SK-N-SH (cell line): ENCODE results near the gene CFAP92. TPM values are rescaled to one million over a fixed set of nuclear protein-coding genes. Genes with fewer than 3 reads are reported as not detected.

ENCODE experiments used
- CTCF ChIA-PET: fragments of 300-600, 350-600 bp; formaldehyde crosslinking; extraction: SDS; loops from one replicate; lab custom pipeline; 2021; lab: Yijun Ruan, JAX
- POLR2A ChIA-PET: fragments of 350-600 bp; sonication (Branson Sonifier 250); formaldehyde crosslinking; extraction: SDS; loops from one replicate; lab custom pipeline; 2020; ENCODE audit warnings: antibody characterized with exemption, inconsistent platforms; lab: Yijun Ruan, JAX
- DNase-seq: peaks from one replicate; pipeline ENCODE4 v3.0.0; 2012
- H2AFZ ChIP-seq: fragments of 200-600 bp; sonication (generic); 2 replicates; pipeline ENCODE4 v1.8.1; 2016; ENCODE audit warnings: antibody characterized with exemption, mild to moderate bottlenecking, low read depth
- H3F3A ChIP-seq: fragments of 200-600 bp; sonication (generic); replicated peaks from 2 replicates; pipeline ENCODE3; 2016; ENCODE audit warnings: antibody characterized with exemption, mild to moderate bottlenecking; ENCODE audit not compliant: insufficient read depth
- H3K27ac ChIP-seq, 2 experiments: fragments of 200-500 bp in 1 of 2; fragments of 200-600 bp in 1 of 2; sonication (Bioruptor generic) in 1 of 2; sonication (generic), shearing (Covaris generic) in 1 of 2; 2 replicates each; pipeline versions ENCODE4 v1.5.1 to v1.6.1; 2014 to 2016; ENCODE audit warnings: low read depth in 2 of 2, inconsistent platforms in 1 of 2, low read length in 1 of 2, mild to moderate bottlenecking in 1 of 2, mixed read lengths in 1 of 2
- H3K27me3 ChIP-seq: fragments of 200-600 bp; sonication (generic), shearing (Covaris generic); 2 replicates; pipeline ENCODE4 v1.6.1; 2016; ENCODE audit warnings: mixed run types; ENCODE audit not compliant: insufficient read depth
- H3K36me3 ChIP-seq, 2 experiments: fragments of 200-500 bp in 1 of 2; fragments of 200-600 bp in 1 of 2; sonication (Bioruptor generic) in 1 of 2; sonication (generic) in 1 of 2; replicated peaks in 1 of 2; 2 replicates each; pipeline versions ENCODE3 to v1.5.1; 2014 to 2016; ENCODE audit warnings: low read length in 1 of 2, mild to moderate bottlenecking in 1 of 2; ENCODE audit not compliant: insufficient read depth in 2 of 2, control insufficient read depth in 1 of 2
- H3K4me1 ChIP-seq, 2 experiments: fragments of 200-500 bp in 1 of 2; fragments of 200-600 bp in 1 of 2; sonication (Bioruptor generic) in 1 of 2; sonication (generic), shearing (Covaris generic) in 1 of 2; 2 replicates each; pipeline versions ENCODE4 v1.5.1 to v1.6.1; 2014 to 2016; ENCODE audit warnings: low read depth in 1 of 2, low read length in 1 of 2, mixed run types in 1 of 2; ENCODE audit not compliant: insufficient read depth in 2 of 2, control insufficient read depth in 1 of 2
- H3K4me2 ChIP-seq: fragments of 200-600 bp; sonication (generic), shearing (Covaris generic); 2 replicates; pipeline ENCODE4 v1.6.1; 2017; ENCODE audit warnings: mixed run types
- H3K4me3 ChIP-seq, 2 experiments: fragments of 200-500 bp in 1 of 2; fragments of 200-600 bp in 1 of 2; sonication (Bioruptor generic) in 1 of 2; sonication (generic), shearing (Covaris generic) in 1 of 2; 2 replicates each; pipeline versions ENCODE4 v1.5.1 to v1.8.1; 2014 to 2016; ENCODE audit warnings: low read depth in 2 of 2, inconsistent platforms in 1 of 2, low read length in 1 of 2, mild to moderate bottlenecking in 1 of 2, mixed read lengths in 1 of 2, moderate library complexity in 1 of 2
- H3K79me2 ChIP-seq: fragments of 200-600 bp; sonication (generic); 2 replicates; pipeline ENCODE4 v1.8.1; 2017; ENCODE audit warnings: mild to moderate bottlenecking; ENCODE audit not compliant: insufficient read depth
- H3K9ac ChIP-seq: fragments of 200-600 bp; sonication (generic); 2 replicates; pipeline ENCODE4 v1.6.1; 2017; ENCODE audit warnings: mixed run types
- H3K9me2 ChIP-seq: fragments of 200-600 bp; sonication (generic); 2 replicates; pipeline ENCODE4 v1.6.1; 2017; ENCODE audit warnings: mixed run types
- H3K9me3 ChIP-seq: fragments of 200-600 bp; sonication (generic); 2 replicates; pipeline ENCODE4 v1.6.1; 2017; ENCODE audit warnings: mixed run types, mild to moderate bottlenecking, moderate library complexity
- H4K20me1 ChIP-seq: fragments of 200-600 bp; sonication (generic); 2 replicates; pipeline ENCODE4 v1.6.1; 2017; ENCODE audit warnings: mild to moderate bottlenecking, mixed run types; ENCODE audit not compliant: insufficient read depth
- ELF1 ChIP-seq: IDR thresholded peaks from 2 replicates; pipeline ENCODE4 v1.4.0; 2012
- EP300 ChIP-seq, 2 experiments: IDR thresholded peaks; 2 replicates each; pipeline versions ENCODE4 v1.4.0 to v1.6.1; 2012; ENCODE audit warnings: borderline replicate concordance in 1 of 2, low read depth in 1 of 2, low read length in 1 of 2
- FOXJ3 ChIP-seq: sonication (generic); formaldehyde crosslinking; IDR thresholded peaks from 2 replicates; pipeline ENCODE4 v1.5.1; 2020; ENCODE audit warnings: mild to moderate bottlenecking, missing genetic modification reagents
- GATA2 ChIP-seq: sonication (generic); formaldehyde crosslinking; IDR thresholded peaks from 2 replicates; pipeline ENCODE4 v1.5.0; 2020; ENCODE audit warnings: mild to moderate bottlenecking, missing genetic modification reagents
- IRF3 ChIP-seq: fragments of 150-350 bp; IDR thresholded peaks from 2 replicates; pipeline ENCODE4 v1.6.1; 2016; ENCODE audit warnings: mild to moderate bottlenecking, low read depth, low read length
- MXI1 ChIP-seq: IDR thresholded peaks from 2 replicates; pipeline ENCODE4 v1.6.1; 2012; ENCODE audit warnings: mild to moderate bottlenecking, low read depth, low read length, improper control_type of control experiment
- NRF1 ChIP-seq: IDR thresholded peaks from 2 replicates; pipeline ENCODE4 v1.6.1; 2012; ENCODE audit warnings: low read depth, mild to moderate bottlenecking, low read length
- RFX5 ChIP-seq: IDR thresholded peaks from 2 replicates; pipeline ENCODE4 v1.6.1; 2012; ENCODE audit warnings: mild to moderate bottlenecking, improper control_type of control experiment, low read length
- TAF1 ChIP-seq: IDR thresholded peaks from 2 replicates; pipeline ENCODE4 v1.6.1; 2012; ENCODE audit warnings: low read depth, mild to moderate bottlenecking, low read length, moderate library complexity, borderline replicate concordance
- TCF12 ChIP-seq: IDR thresholded peaks from 2 replicates; pipeline ENCODE4 v1.4.0; 2012
- YY1 ChIP-seq: IDR thresholded peaks from 2 replicates; pipeline ENCODE4 v1.4.0; 2012; ENCODE audit warnings: low read depth, mild to moderate bottlenecking
- WGBS: methylation state at CpG from one replicate; pipeline ENCODE4 v1.1.6; 2017; ENCODE audit warnings: low lambda C conversion rate; 5-methylcytosine and 5-hydroxymethylcytosine counted together
- polyA plus RNA-seq, 3 experiments: library from polyadenylated mRNA; depleted of rRNA; stranded (reverse); fragments of >200 nt; gene quantifications; 2 replicates each; pipeline ENCODE4 v1.2.3, GENCODE V29; 2012
- TF ChIP-seq, protein P1 (sequence below): IDR thresholded peaks from 2 replicates; pipeline ENCODE4 v1.6.1; 2012; ENCODE audit warnings: mild to moderate bottlenecking, low read depth, low read length, moderate library complexity
- TF ChIP-seq, protein P2 (sequence below): fragments of 150-350 bp; IDR thresholded peaks from 2 replicates; pipeline ENCODE4 v1.6.1; 2017; ENCODE audit warnings: antibody characterized with exemption, low read length, low read depth, borderline replicate concordance

Gene CFAP92
- polyA plus RNA-seq, 1 of the 3 experiments (the other 2 are of a cell fraction): not detected

- Histone ChIP-seq H4K20me1 (no peaks in the 10 kb centered on the region), H3K27ac (no peak overlapping the region), H2AFZ (no peak overlapping the region), H3K9ac (no peak overlapping the region), H3K4me1 (peaks cover 0 to 2% of the 10 kb centered on the region in 2 experiments; a peak in 1 of 4 replicates), H3K27me3 (peaks cover 49% of the 10 kb centered on the region), H3K79me2 (no peaks in the 10 kb centered on the region), H3K9me2 (no peaks in the 10 kb centered on the region), H3K9me3 (no peaks in the 10 kb centered on the region), H3K4me2 (0 out of 2 replicates have a peak overlapping the region, but pooled peaks have one; percentile 28), H3K36me3 (no peaks in the 10 kb centered on the region), H3F3A (no peaks in the 10 kb centered on the region), H3K4me3 (peak overlapping the region in 1 of 2 experiments; percentile 19; a peak in 1 of 4 replicates)
- TF ChIP-seq TCF12: no peak
- no peak for TF ChIP-seq RFX5
- TF ChIP-seq IRF3: no peak
- TF ChIP-seq FOXJ3: no peak
- no peak for TF ChIP-seq MXI1
- TF ChIP-seq GATA2: no peak
- no peak for TF ChIP-seq TAF1
- no peak for TF ChIP-seq ELF1
- peak; percentile 58 for DNase-seq
- POLR2A ChIA-PET: no interaction called here
- WGBS: 5% methylated on average over 16 of the region's 81 CpGs
- CTCF ChIA-PET: interaction anchor here (1.3 to 3.3 kb wide), 3 partner anchors 10 to 243 kb away, joined by 5 to 22 read pairs (median 13); no protein-coding TSS in a partner anchor
Measured at GRCh38 chr3:129001806-129002572, 8.1 kb upstream of the CFAP92 start.

DNA sequence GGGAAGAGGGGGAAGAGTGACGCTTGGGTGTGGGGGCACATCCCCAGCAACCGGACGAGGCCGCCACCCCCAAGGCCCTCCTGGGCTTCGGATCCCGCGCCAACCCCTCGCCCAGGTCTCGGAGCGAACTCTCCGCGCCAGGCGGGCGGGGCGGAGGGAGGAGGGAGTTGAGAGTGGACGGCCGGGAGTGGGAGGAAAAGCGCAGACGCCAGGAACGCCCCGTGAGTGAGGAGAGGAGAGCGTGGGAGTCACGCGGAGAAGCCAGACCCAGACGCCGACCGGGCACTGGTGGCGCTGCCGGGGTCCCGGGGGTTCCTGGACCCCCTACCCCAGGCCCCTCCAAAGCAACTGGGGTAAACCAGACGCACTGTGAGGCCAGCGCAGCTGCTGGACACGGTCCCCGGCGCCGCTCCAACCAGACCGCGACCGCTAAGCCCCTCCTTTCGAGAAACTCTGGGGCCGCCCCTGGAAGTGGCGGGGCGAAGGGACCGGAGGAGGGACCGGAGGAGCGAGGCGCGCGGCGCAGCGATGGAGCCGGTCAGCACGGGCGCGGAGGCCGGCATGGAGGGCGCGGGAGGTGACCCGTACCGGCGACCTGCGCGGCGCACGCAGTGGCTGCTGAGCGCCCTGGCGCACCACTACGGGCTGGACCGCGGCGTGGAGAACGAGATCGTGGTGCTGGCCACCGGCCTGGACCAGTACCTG lies 7.4 kb upstream of the CFAP92 start, which contains the start of gene EFCC1:
TSS of gene EFCC1 (plus strand) at position 204 of the 705 bp plus-strand sequence. CDS start at position 529, 325 bp downstream.
- Histone ChIP-seq H3K79me2 (no peaks in the 10 kb centered on the region), H3K27me3 (peaks cover 51% of the 10 kb centered on the region), H3F3A (no peaks in the 10 kb centered on the region)
- POLR2A ChIA-PET: no interaction called here
- TF ChIP-seq, protein P1, sequence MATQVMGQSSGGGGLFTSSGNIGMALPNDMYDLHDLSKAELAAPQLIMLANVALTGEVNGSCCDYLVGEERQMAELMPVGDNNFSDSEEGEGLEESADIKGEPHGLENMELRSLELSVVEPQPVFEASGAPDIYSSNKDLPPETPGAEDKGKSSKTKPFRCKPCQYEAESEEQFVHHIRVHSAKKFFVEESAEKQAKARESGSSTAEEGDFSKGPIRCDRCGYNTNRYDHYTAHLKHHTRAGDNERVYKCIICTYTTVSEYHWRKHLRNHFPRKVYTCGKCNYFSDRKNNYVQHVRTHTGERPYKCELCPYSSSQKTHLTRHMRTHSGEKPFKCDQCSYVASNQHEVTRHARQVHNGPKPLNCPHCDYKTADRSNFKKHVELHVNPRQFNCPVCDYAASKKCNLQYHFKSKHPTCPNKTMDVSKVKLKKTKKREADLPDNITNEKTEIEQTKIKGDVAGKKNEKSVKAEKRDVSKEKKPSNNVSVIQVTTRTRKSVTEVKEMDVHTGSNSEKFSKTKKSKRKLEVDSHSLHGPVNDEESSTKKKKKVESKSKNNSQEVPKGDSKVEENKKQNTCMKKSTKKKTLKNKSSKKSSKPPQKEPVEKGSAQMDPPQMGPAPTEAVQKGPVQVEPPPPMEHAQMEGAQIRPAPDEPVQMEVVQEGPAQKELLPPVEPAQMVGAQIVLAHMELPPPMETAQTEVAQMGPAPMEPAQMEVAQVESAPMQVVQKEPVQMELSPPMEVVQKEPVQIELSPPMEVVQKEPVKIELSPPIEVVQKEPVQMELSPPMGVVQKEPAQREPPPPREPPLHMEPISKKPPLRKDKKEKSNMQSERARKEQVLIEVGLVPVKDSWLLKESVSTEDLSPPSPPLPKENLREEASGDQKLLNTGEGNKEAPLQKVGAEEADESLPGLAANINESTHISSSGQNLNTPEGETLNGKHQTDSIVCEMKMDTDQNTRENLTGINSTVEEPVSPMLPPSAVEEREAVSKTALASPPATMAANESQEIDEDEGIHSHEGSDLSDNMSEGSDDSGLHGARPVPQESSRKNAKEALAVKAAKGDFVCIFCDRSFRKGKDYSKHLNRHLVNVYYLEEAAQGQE: no peak
- TF ChIP-seq EP300 (IDR thresholded peaks at IDR 0.05; ENCODE audit: borderline replicate concordance in 1 of 2, low read depth in 1 of 2, low read length in 1 of 2) (no peak), NRF1 (no peak), YY1 (no peak)
- TF ChIP-seq, protein P2, sequence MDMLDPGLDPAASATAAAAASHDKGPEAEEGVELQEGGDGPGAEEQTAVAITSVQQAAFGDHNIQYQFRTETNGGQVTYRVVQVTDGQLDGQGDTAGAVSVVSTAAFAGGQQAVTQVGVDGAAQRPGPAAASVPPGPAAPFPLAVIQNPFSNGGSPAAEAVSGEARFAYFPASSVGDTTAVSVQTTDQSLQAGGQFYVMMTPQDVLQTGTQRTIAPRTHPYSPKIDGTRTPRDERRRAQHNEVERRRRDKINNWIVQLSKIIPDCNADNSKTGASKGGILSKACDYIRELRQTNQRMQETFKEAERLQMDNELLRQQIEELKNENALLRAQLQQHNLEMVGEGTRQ: no peak
- TF ChIP-seq, all 33 proteins: peak for 0
- no peaks in the 10 kb centered on the region for H3K9me2 ChIP-seq
- 3% methylated on average over 16 of the region's 74 CpGs for WGBS
- CTCF ChIA-PET: interaction anchor here (1.3 to 1.6 kb wide), 2 partner anchors 16 to 244 kb away, joined by 5 read pairs; no protein-coding TSS in a partner anchor
- H3K27ac ChIP-seq: no peak within 1 kb of the TSS
- H3K9me3 ChIP-seq: no peaks in the 10 kb centered on the region
- H2AFZ ChIP-seq: no peak within 1 kb of the TSS
- H3K9ac ChIP-seq: no peak within 1 kb of the TSS
- H3K4me2 ChIP-seq: peak within 1 kb of the TSS; percentile 28; the same call in 1 of the 2 replicates
- H4K20me1 ChIP-seq: no peaks in the 10 kb centered on the region
- peaks cover 0 to 2% of the 10 kb centered on the region in 2 experiments; a peak in 1 of 4 replicates for H3K4me1 ChIP-seq
- DNase-seq: peak; percentile 71
- no peaks in the 10 kb centered on the region for H3K36me3 ChIP-seq
- peak within 1 kb of the TSS in 1 of 2 experiments; percentile 19; a peak in 2 of 4 replicates for H3K4me3 ChIP-seq
